ENCODE measurements around the gene FOXQ1.

FOXQ1 gene

DNA sequence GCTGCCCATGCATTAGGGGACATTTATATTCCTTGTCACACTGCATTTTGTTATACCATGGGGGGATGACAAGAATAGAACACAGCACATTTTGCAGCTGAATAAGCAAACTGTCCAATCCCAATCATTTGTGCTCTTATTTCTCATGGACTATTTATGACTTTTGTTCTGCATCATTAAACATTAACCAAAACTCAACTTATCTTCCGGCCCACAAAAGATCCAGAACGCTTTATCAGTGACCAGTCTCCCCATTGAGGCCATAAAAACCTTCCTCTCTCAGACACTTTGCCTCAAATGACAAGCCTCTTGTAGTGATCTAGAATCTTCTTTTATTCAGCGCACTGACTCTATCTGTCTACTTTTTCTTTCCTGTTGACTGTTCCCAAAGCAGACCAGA is 28.4 kb upstream of the FOXQ1 start:
- no peaks in the 10 kb centered on the region for H3K4me1 Mint-ChIP-seq
- H3K27ac Mint-ChIP-seq = no peak overlapping the region
- DNase-seq (no peak), ATAC-seq (no peak)
- H3K27me3 Mint-ChIP-seq = peaks cover 60% of the 10 kb centered on the region
- H3K4me3 Mint-ChIP-seq = no peak overlapping the region
- H3K9me3 Mint-ChIP-seq = no peaks in the 10 kb centered on the region

GRCh38 chr6:1285556-1285955 is 26.3 kb upstream of the FOXQ1 start:
- no peaks in the 10 kb centered on the region for H3K4me1 Mint-ChIP-seq
- DNase-seq (no peak), ATAC-seq (no peak)
- H3K9me3 Mint-ChIP-seq = no peaks in the 10 kb centered on the region
- H3K27ac Mint-ChIP-seq = peak overlapping the region in 1 of 2 donors; percentile 87
- H3K4me3 Mint-ChIP-seq = no peak overlapping the region
- peaks cover 49% of the 10 kb centered on the region for H3K27me3 Mint-ChIP-seq

DNA sequence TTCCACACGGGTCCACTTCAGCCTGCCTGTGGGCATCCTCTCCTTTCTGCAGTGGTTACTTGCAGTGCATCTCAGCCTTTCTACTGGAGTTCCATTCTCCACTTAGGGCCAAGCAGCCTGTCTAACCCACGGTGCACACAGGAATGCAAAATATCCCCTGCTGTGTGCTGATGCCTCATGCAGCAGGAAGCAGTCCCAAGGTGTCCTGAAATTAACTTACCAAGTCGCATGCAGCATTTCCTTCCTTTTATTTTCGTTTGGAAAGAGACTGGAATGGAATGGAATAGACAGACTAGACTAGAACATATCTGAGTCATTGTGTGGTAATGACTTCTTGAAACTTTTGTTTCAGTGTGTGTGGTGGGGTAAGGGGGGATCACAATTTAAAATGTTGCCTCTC is 25.9 kb upstream of the FOXQ1 start:
- Mint-ChIP-seq H3K27me3 (peaks cover 46% of the 10 kb centered on the region), H3K4me3 (no peak overlapping the region), H3K4me1 (no peaks in the 10 kb centered on the region), H3K9me3 (no peaks in the 10 kb centered on the region), H3K27ac (no peak overlapping the region)
- ATAC-seq = no peak
- DNase-seq = no peak

GRCh38 chr6:1287103-1287591 is 24.8 kb upstream of the FOXQ1 start:
- no peaks in the 10 kb centered on the region for H3K4me1 Mint-ChIP-seq
- H3K27ac Mint-ChIP-seq = no peak overlapping the region
- H3K4me3 Mint-ChIP-seq = no peak overlapping the region
- H3K9me3 Mint-ChIP-seq = no peaks in the 10 kb centered on the region
- DNase-seq = no peak
- no peak for ATAC-seq
- peaks cover 34% of the 10 kb centered on the region for H3K27me3 Mint-ChIP-seq

DNA sequence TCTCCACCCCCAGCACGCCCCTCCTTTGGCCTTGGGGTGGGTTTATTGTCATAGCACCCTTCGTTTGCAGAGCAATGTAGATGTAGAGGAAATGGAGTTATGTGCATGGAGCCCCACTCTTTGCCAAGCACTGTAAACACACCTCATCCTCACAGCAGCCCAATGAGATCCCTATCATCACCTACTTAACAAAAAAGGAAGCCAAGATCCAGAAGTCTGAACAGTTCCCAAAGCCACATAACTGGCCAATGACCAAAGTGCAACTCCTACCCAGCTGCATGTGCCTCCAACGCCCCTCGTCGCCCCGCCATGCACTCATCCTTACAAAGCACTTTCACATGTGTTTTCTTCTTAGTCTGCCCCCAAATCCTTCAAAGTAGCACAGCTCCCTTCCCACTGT is 21.8 kb upstream of the FOXQ1 start:
- Mint-ChIP-seq H3K4me3 (no peak overlapping the region), H3K27ac (peak overlapping the region in 1 of 2 donors; percentile 30), H3K9me3 (no peaks in the 10 kb centered on the region), H3K4me1 (no peaks in the 10 kb centered on the region), H3K27me3 (peaks cover 47% of the 10 kb centered on the region)
- no peak for DNase-seq
- ATAC-seq = no peak

- Mint-ChIP-seq H3K4me1 (no peaks in the 10 kb centered on the region), H3K9me3 (no peaks in the 10 kb centered on the region), H3K27ac (no peak overlapping the region), H3K4me3 (no peak overlapping the region), H3K27me3 (peaks cover 48% of the 10 kb centered on the region)
- no peak for DNase-seq
- ATAC-seq = no peak
Observed at GRCh38 chr6:1290805-1291204, 21.1 kb upstream of the FOXQ1 start.

DNA sequence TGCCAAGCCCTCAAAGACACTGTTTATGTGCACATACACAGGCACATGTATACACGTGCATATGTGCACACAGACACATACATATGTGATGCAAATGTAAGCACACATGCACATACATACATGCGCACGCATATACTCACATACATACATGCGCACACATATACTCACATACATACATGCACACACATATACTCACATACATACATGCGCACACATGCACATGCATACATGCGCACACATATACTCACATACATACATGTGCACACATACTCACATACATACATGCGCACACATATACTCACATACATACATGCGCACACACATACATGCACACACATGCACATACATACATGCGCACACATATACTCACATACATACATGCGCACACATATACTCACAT is 20.5 kb upstream of the FOXQ1 start:
- no peaks in the 10 kb centered on the region for H3K4me1 Mint-ChIP-seq
- no peak for DNase-seq

GRCh38 chr6:1295420-1295819 is 16.5 kb upstream of the FOXQ1 start:
- H3K9me3 Mint-ChIP-seq = no peaks in the 10 kb centered on the region
- no peak for DNase-seq
- ATAC-seq = no peak
- no peak overlapping the region for H3K27ac Mint-ChIP-seq
- no peak overlapping the region for H3K4me3 Mint-ChIP-seq
- H3K4me1 Mint-ChIP-seq = no peaks in the 10 kb centered on the region
- H3K27me3 Mint-ChIP-seq = peaks cover 50% of the 10 kb centered on the region

More for the DNA sequence above, 20.5 kb upstream of the FOXQ1 start:
- Mint-ChIP-seq H3K4me3 (no peak overlapping the region), H3K9me3 (no peaks in the 10 kb centered on the region), H3K27me3 (peaks cover 49% of the 10 kb centered on the region), H3K27ac (no peak overlapping the region)
- ATAC-seq = no peak

- peaks cover 48% of the 10 kb centered on the region for H3K27me3 Mint-ChIP-seq
- no peaks in the 10 kb centered on the region for H3K9me3 Mint-ChIP-seq
- H3K4me1 Mint-ChIP-seq = no peaks in the 10 kb centered on the region
- DNase-seq (no peak), ATAC-seq (no peak)
- H3K4me3 Mint-ChIP-seq = no peak overlapping the region
- peak overlapping the region in 1 of 2 donors; percentile 15 for H3K27ac Mint-ChIP-seq
Observed at GRCh38 chr6:1296079-1296478, 15.8 kb upstream of the FOXQ1 start.

DNA sequence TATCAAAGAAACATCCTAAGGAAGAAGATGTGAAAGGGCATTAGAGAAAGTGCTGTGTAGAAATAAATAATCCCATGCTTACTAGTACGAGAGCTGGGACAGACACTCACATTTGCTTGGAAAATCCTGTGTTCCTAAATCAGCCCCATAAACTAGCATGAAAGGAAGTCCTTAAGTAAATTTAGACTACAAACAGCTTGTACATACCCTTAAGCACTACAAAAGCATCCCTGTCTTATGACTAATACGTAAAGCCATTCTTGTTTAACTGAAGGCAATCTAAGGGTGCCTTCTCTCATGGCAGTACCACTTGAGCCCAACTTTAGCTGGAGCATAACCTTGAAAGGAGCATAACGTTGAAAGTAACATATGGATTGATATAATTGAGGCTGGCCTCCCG is 15.4 kb upstream of the FOXQ1 start:
- no peak for ATAC-seq
- no peak overlapping the region for H3K4me3 Mint-ChIP-seq
- no peak for DNase-seq
- no peaks in the 10 kb centered on the region for H3K9me3 Mint-ChIP-seq
- peaks cover 48% of the 10 kb centered on the region for H3K27me3 Mint-ChIP-seq
- no peak overlapping the region for H3K27ac Mint-ChIP-seq
- H3K4me1 Mint-ChIP-seq = no peaks in the 10 kb centered on the region

DNA sequence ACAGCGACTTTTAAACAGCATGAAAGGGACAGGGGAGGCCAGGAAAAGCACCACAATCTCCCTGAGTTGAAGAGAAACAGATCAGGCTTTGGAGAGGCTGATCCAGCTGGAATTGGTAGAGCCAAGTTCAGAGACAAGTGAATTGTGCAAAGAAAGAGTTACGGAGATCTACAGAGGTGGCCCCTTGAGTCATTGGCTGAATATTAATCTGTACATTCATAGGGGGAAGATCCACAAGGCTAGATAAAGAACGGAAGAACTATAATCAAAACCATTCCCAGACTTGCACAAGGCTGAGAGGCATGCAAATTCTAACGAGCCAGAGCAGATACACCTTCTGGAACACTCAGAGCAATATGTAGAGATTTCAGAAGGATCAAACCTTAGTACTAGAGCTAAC is 14.2 kb upstream of the FOXQ1 start:
- Mint-ChIP-seq H3K4me3 (no peak overlapping the region), H3K27ac (no peak overlapping the region), H3K27me3 (peaks cover 51% of the 10 kb centered on the region), H3K9me3 (no peaks in the 10 kb centered on the region), H3K4me1 (no peaks in the 10 kb centered on the region)
- DNase-seq = no peak
- ATAC-seq = no peak

- ATAC-seq (no peak), DNase-seq (no peak)
- Mint-ChIP-seq H3K9me3 (no peaks in the 10 kb centered on the region), H3K27ac (no peak overlapping the region), H3K4me1 (no peaks in the 10 kb centered on the region), H3K4me3 (no peak overlapping the region), H3K27me3 (peaks cover 55% of the 10 kb centered on the region)
Observed at GRCh38 chr6:1298768-1299167, 13.1 kb upstream of the FOXQ1 start.

DNA sequence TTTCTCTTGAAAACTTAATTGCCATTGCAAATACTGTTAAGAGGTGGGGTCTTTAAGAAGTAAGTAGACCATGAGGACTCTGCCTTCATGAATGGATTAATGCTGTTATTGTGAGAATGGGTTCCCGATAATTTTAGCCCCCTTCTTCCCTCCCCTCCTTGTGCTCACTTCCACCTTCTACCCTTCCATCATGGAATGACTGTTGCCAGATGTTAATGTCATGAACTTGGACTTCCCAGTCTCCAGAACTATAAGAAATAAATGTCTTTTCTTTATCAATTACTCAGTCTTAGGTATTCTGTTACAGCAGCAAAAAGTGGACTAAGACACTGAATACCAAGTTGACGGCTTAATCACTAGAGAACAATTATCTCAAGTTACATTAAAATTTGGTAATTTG is 5.8 kb upstream of the FOXQ1 start:
- H3K27me3 Mint-ChIP-seq = peaks cover 48% of the 10 kb centered on the region
- no peak overlapping the region for H3K4me3 Mint-ChIP-seq

GRCh38 chr6:1309366-1309765 is 2.5 kb upstream of the FOXQ1 start:
- H3K4me1 Mint-ChIP-seq = peaks cover 26% of the 10 kb centered on the region
- ATAC-seq = no peak
- H3K4me3 Mint-ChIP-seq = no peak overlapping the region
- no peaks in the 10 kb centered on the region for H3K9me3 Mint-ChIP-seq
- H3K27me3 Mint-ChIP-seq = peaks cover 64% of the 10 kb centered on the region
- H3K27ac Mint-ChIP-seq = no peak overlapping the region
- no peak for DNase-seq

More for the DNA sequence above, 5.8 kb upstream of the FOXQ1 start:
- Mint-ChIP-seq H3K4me1 (peaks cover 7% of the 10 kb centered on the region), H3K27ac (no peak overlapping the region), H3K9me3 (no peaks in the 10 kb centered on the region)
- DNase-seq (no peak), ATAC-seq (no peak)

DNA sequence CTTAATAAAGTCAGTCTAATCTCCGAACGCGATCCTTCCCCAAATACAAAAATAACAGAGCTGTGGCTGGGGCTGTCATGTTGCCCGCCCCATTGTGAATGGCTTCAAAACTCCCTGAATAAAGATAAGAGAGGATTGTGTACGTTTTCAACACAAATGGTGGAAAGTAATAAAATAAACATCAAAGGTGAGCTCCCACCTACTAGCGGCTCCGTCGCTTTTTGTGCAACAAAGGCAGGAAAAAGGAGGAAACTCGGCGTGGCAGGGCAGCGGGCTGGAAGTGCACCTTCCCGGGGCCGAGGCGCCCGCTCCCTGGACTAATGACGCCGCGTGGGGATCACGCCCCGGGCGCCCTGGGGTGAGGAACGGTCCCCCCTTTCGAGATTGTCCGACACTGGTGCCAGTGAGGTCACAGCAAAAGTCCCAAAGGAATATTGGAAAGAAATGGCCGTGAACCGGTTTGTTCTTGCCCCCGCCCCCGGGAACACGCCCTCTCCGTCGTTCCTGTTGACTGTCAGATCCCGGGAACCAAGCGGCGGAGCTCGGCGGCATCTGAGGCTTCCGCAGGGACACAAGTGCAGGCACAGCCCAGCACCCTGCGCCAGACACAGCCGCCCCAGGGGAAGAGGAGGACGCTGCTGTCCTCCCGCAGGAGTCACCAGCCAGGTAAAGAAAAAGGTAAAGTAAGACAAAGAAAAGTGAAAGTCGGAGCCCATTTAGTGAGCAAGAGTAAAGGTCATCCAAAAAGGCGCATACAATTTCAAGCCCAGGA is 1.1 kb upstream of the FOXQ1 start:
- Mint-ChIP-seq H3K27me3 (peaks cover 79% of the 10 kb centered on the region), H3K9me3 (no peaks in the 10 kb centered on the region), H3K27ac (no peak overlapping the region), H3K4me3 (peak overlapping the region; percentile 78 to 80), H3K4me1 (peaks cover 32% of the 10 kb centered on the region)
- ATAC-seq (no peak), DNase-seq (no peak)

- peaks cover 86% of the 10 kb centered on the region for H3K27me3 Mint-ChIP-seq
- peak in 1 of 2 donors; percentile 18 for DNase-seq
- H3K9me3 Mint-ChIP-seq = no peaks in the 10 kb centered on the region
- H3K4me3 Mint-ChIP-seq = peak overlapping the region; percentile 67 to 77
- no peak overlapping the region for H3K27ac Mint-ChIP-seq
- no peak for ATAC-seq
- H3K4me1 Mint-ChIP-seq = peaks cover 38% of the 10 kb centered on the region
Observed at GRCh38 chr6:1312203-1312472, 240 bp downstream of the FOXQ1 start.
